K562 treated with DMSO at 1 percent for 24 hours (cell line): ENCODE results near the gene S100A10. TPM values are rescaled to one million over a fixed set of nuclear protein-coding genes. Genes with fewer than 3 reads are reported as not detected.

Experiments used
- total RNA-seq: library from RNA; unstranded; fragments of 300-600 nt; gene quantifications from 2 replicates; pipeline ENCODE4 v1.2.3, GENCODE V29; 2022; ENCODE audit warnings: low read depth; ENCODE audit not compliant: insufficient read depth

The S100A10 gene, protein sequence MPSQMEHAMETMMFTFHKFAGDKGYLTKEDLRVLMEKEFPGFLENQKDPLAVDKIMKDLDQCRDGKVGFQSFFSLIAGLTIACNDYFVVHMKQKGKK
- total RNA-seq: not detected in 2 replicates

DNA sequence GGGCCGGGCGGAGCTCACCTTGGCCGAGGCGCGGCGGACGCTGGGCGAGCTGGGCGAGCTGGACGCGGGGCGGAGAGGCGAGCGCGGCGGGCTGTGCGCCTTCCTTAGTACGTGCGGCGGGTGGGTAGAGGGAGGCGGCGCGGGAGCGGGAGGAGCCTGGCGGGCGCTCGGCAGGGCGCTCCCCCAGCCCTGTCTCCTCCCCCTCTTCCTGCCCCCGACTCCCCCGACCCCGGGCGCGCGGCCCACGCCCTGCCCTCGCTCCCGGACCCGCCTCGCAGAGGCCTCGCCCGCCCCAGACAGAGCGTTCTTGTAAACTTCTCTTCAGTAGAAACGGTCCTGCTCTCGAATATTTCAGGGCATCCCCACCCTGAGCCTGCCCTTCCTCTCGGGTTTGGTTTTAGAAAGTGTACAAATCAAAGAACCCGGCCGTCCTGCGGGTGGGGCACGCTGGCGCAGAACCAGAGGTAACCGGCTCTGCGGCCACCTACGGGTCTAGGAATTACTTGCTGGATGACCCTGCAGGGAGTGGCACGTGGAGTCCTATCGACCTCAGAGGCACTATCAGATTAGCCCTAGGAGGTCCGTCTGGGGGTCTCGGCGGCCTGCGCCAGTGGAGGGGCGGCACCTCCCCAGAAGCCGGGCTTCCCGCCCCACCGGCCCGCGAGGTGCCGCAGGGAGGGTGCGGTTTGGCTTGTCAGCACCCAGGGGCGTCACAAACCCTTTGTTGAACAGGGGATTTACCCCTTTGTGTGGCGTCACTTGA is at the start of gene S100A10:
TSS of gene S100A10 (minus strand) at position 126 of the 763 bp plus-strand sequence. CDS start 7,629 bp downstream, outside the sequence.

DNA sequence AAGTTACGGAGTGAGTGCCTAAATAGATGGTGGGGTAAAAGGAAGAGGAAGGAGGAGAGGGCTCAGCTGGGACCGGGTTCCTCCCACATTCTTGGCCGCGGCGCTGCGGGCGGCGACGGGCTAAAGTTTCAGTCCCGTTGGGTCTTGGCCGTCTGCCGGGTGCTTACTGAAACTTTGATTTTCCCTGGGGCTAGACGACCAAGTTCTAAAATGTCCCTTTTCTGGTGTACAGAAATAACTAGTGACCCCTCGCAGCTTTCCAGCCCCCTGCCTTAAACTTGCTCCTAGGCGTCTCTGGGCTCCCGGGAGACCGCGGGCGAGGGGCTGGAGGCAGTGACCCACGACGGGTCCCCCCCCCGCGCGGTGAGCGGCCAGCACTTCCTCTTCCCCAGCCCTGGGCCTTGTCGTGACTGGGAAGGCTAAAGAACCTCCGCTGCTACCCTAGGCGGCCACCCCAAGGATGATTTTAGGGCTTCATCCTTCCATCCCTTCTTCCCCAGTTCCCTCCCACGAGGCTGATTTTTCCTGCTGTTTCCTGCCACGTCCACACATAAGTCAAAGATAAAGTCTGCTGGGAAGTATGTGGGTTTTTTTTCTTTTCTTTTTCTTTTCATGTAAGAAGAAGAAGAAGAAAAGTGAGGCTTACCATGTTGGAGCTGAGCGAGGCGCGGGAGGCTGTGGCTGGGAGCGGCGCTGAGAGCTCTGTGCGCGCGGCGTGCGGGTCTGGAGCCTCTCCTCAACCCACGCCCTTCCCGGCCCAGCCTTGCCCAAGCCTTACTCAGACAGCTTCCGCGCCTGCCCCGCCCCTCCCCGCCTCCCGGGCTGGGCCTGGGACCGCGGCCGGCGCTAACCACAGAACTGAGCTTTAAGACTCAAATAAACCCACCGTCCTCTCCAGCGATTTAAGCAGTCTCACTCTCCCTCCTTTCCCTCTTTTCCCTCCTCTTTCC is 42.9 kb upstream of the S100A10 start, which contains the start of gene S100A11:
TSS of gene S100A11 (minus strand) at position 738 of the 950 bp plus-strand sequence. CDS start at position 649, 89 bp downstream.

Other genes starting within 250 kb of the S100A10 start
- 79.6 and 104 TPM in 2 replicates for gene MRPL9, start 230.4 kb downstream of the S100A10 start, total RNA-seq
- gene TDRKH, start 203.4 kb downstream of the S100A10 start, total RNA-seq: 11.2 and 15.3 TPM in 2 replicates
- not detected in 2 replicates for gene LINGO4, start 188.4 kb downstream of the S100A10 start, total RNA-seq
- gene RORC, start 162.1 kb downstream of the S100A10 start, total RNA-seq: not detected in 2 replicates
- gene C2CD4D, start 154.0 kb downstream of the S100A10 start, total RNA-seq: not detected in 2 replicates
- gene THEM5, start 140.1 kb downstream of the S100A10 start, total RNA-seq: not detected in 2 replicates
- gene THEM4, start 84.3 kb downstream of the S100A10 start, total RNA-seq: 18.1 TPM in 2 replicates
- 596 and 648 TPM in 2 replicates for gene S100A11, start 43.1 kb upstream of the S100A10 start, total RNA-seq
- not detected in 2 replicates for gene TCHHL1, start 95.2 kb upstream of the S100A10 start, total RNA-seq
- gene TCHH, start 121.6 kb upstream of the S100A10 start, total RNA-seq: not detected in 2 replicates
- gene RPTN, start 165.4 kb upstream of the S100A10 start, total RNA-seq: not detected in 2 replicates
- gene HRNR, start 230.3 kb upstream of the S100A10 start, total RNA-seq: not detected in 2 replicates